GM10847 (cell line): Measurements from ENCODE around the gene CRACDL.

Source experiments
- POLR2A ChIP-seq: IDR thresholded peaks from 2 replicates; pipeline ENCODE4 v1.6.1; 2011; ENCODE audit not compliant: insufficient read length; ENCODE audit errors: extremely low read depth

Gene CRACDL

GRCh38 chr2:98913916-98914712, 21.9 kb downstream of the CRACDL start:
- TF ChIP-seq POLR2A: no peak

GRCh38 chr2:98912957-98913915, 22.8 kb downstream of the CRACDL start:
- no peak for TF ChIP-seq POLR2A

GRCh38 chr2:98912221-98912851, 23.7 kb downstream of the CRACDL start:
- TF ChIP-seq POLR2A: no peak

GRCh38 chr2:98911376-98912154, 24.5 kb downstream of the CRACDL start:
- no peak for TF ChIP-seq POLR2A

GRCh38 chr2:98911126-98911375, 25.0 kb downstream of the CRACDL start:
- no peak for TF ChIP-seq POLR2A

GRCh38 chr2:98910349-98911125, 25.5 kb downstream of the CRACDL start:
- no peak for TF ChIP-seq POLR2A

GRCh38 chr2:98909317-98910211, 26.5 kb downstream of the CRACDL start:
- no peak for TF ChIP-seq POLR2A

GRCh38 chr2:98908931-98909316, 27.1 kb downstream of the CRACDL start:
- TF ChIP-seq POLR2A: no peak

- no peak for TF ChIP-seq POLR2A
Observed at GRCh38 chr2:98907966-98908905, 27.8 kb downstream of the CRACDL start.

- no peak for TF ChIP-seq POLR2A
Observed at GRCh38 chr2:98907385-98907784, 28.6 kb downstream of the CRACDL start.

GRCh38 chr2:98903767-98904485, 32.1 kb downstream of the CRACDL start:
- TF ChIP-seq POLR2A: no peak

GRCh38 chr2:98903064-98903355, 33.0 kb downstream of the CRACDL start:
- no peak for TF ChIP-seq POLR2A
